ENCODE results near the gene TIMP2.
"Not testable (repeated sequence)": the region's sequence is repeated elsewhere in the genome, so short reads cannot be mapped to it uniquely, and the experiment has no call there.

Gene TIMP2

GRCh38 chr17:78954684-78955083 is 29.5 kb upstream of the TIMP2 start:
- no peak for DNase-seq

- no peak for DNase-seq
Observed at GRCh38 chr17:78953356-78954350, 28.5 kb upstream of the TIMP2 start.

GRCh38 chr17:78952706-78953105 is 27.5 kb upstream of the TIMP2 start:
- no peak for DNase-seq

- no peak for DNase-seq
Observed at GRCh38 chr17:78951967-78952551, 26.9 kb upstream of the TIMP2 start.

DNA sequence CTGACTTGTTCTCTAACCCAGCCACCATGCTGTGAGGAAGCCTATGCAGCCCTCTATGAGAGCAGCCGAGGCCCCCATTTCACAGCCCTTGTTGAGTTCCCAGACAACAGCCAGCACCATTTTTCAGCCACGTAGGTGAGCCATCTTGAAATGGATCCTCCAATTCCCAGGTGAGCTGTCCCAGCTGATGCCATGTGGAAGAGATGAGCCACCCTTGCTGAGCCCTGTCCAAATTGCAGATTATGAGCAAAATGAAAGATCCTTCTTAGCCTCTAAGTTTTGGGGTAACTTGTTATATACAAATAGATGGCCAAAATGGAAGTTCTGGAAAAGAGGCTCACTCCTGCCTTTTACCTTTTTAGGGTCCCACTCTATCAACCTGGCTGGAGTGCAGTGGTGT is 25.7 kb upstream of the TIMP2 start:
- no peak for DNase-seq

- no peak for DNase-seq
Observed at GRCh38 chr17:78947235-78948149, 22.3 kb upstream of the TIMP2 start.

GRCh38 chr17:78946631-78947030 is 21.4 kb upstream of the TIMP2 start:
- no peak for DNase-seq

DNA sequence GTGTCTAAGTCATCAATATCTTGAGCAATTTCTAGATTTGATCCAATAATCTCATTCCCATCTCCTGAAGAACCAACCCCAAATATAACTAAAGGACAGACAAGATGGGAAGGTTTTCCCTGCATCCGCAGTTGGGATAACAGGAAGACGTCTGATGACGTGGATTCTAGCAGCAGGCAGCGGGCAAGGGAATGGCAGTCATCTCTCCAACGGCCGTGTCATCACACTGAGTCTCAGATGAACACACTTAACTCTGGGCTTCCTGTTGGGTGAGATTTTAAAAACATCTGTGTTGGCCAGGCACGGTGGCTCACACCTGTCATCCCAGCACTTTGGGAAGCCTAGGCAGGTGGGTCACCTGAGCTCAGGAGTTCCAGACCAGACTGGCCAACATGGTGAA is 20.9 kb upstream of the TIMP2 start:
- DNase-seq = no peak

GRCh38 chr17:78945455-78945854 is 20.3 kb upstream of the TIMP2 start:
- not testable (repeated sequence) for DNase-seq

DNA sequence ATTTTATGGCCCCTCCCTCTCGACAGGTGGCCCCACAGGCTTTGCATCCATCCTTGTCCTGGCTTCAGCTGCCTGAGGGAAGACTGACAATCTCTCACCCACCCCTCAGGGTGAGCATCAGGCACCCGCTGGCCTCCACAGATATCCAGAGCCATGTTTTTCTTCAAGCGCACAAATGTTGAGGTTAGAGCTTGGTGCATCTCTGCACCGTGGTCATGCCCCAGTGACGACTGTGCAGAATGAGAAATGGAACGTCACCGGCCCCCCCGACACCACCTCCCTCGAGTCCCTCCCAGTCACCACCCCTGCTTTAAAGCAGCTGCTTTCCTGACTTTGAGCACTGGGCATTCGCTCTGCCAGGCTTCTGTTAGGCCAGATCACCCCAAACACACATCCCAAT is 19.8 kb upstream of the TIMP2 start:
- DNase-seq = no peak

GRCh38 chr17:78944026-78944425 is 18.8 kb upstream of the TIMP2 start:
- no peak for DNase-seq

GRCh38 chr17:78940708-78941107 is 15.5 kb upstream of the TIMP2 start:
- DNase-seq = no peak

DNA sequence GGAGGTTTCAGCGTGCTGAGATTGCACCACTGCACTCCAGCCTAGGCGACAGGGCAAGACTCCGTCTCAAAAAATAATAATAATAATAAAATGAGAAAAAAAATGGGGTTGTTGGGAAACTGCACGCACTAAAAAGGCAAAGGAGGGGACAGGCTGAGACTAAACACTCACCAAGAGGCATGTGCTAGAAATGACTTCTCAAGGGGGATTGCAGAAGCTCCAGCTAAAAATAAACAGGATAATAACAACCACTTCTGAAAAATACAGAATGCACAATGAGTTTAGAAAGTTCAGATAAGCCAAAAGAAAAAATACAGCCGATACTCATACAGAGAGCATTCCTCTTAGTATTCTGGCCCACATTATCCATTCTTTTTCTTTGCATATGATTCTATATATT is 15.1 kb upstream of the TIMP2 start:
- DNase-seq = no peak

DNA sequence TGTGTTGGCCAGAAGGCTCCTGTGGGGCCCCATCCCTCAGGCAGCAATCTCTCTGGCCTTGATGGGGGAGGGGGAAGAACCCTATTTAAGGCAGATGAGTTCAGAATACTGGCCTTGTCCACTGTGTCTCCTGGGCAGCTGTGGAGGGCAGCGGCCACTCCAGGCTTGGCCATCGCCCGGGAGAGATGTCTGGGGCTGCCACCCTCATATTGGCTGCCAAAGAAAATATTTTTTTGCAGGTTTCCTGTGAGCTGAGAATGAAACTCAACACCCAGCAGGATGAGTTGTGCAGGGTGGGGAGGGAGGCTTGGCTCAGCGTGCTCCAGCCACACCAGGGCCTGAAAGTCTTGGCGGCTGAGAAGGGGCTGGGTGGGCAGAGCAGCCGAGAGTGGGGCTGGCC is 14.4 kb upstream of the TIMP2 start:
- DNase-seq = no peak

DNA sequence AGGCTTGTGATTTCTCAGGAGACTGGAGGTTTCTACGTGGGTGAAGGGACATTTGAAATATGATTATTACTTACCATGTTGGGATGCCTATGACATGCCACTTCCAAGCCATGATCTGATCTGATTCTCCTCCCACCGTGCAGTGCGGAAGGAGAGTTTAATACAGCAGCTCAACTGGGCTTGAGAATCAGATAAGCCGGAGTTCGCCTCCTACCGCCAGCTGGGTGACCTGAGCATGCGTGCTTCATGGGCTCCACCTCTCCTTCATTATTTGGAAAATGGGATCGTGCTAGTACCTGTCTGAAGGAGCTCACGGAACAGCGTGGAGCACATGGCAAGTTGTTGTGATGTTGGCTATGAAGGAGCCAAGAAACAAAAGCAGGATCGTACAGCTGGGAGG is 12.4 kb upstream of the TIMP2 start:
- DNase-seq = no peak

DNA sequence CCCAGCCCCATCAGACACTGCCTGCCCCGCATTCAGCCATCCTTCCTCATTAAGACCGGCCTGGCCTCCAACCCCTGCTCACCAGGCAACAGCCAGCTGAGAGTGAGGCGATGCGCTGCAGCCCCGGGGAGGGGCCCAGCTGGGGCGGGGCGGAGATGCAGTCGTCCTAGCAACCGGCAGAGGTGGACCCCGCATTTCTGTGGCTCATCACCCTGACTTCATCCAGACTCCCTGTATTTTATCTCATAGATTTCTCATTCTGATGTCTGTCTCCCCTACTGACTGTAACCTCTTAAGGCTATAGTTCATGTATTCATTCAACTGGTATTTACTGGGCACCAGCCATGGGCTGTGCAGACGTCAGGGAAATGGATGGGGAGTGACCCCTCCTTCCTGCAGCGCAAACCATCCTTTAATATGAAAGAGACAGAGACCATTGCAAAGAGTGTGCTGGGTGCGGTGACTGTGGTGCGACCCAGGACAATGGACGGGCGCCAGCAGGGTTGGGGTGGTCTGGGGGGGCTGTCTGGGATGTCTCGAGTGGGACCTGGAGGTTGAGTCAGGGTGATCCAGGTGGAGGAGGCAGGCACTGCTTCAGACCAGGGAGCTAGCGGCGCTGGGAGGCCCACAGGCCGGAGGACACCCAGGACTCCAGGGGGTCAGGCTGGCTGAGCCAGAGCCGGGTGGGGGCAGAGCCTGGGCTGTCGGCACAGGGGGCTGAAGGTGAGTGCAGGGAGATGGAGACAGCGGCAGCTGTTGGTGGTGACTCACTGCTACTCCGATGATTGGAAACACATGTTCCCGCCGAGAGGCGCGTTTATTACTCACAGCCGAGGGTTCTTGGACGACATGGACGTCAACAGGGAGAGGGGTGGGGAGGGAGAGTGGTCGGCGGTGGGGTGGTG is 10.5 kb upstream of the TIMP2 start:
- no peak for DNase-seq

GRCh38 chr17:78934681-78935418 is 9.7 kb upstream of the TIMP2 start:
- no peak for DNase-seq

- no peak for DNase-seq
Observed at GRCh38 chr17:78933959-78934568, 8.9 kb upstream of the TIMP2 start.

DNA sequence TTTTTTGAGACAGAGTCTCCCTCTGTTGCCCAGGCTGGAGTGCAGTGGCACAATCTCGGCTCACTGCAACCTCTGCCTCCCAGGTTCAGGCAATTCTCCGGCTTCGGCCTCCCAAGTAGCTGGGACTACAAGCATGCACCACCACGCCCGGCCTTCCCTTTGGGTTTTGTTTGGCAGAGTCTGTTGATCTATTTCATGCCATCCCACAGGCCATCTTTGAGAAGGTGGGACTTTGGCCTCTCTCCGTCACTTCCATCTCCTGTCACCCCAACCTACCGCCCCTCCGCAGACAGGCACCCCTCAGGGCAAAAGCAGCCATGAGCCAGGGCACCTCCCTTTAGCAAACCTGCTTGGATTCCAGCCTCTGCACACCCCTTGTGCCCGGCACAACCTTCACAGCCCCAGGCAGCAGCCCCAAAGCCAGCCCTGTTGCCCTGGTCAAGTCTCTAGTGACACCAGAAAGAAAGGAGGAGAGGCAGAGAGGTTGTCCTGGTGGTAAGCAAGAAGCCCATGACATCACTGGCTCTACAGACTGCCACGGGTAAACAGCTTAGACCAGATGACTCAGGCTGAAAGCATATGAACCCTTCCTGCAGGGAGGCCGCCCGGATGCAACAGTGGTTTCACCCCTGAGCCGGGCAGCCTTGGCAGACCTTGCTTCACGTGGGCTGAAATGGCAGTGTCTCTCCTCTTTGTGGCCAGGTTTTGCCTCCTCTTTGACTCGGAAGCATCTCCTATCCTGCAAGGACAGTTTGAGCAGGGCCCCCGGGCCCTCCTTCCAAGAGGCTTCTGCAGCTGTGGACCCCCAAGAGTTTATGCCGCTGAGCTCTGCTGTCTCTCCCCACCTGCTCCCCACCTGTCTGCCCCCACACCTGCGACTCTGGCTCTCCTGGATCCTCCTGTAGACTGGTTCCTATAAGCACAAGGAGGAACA is 8.1 kb upstream of the TIMP2 start:
- peak in 2 of 4 experiments; percentile 6 to 25 for DNase-seq
